SK-N-MC (cell line): Measurements from ENCODE around the gene DNAJC16.

Experiments used
- EZH2 ChIP-seq: fragments of 200-600 bp; sonication (generic); IDR thresholded peaks from one replicate; pipeline ENCODE4 v1.6.1; 2017; ENCODE audit warnings: antibody characterized with exemption
- FOXP2 ChIP-seq: optimal IDR thresholded peaks from 2 replicates; pipeline ENCODE3; 2011; ENCODE audit warnings: mild to moderate bottlenecking, moderate library complexity; ENCODE audit not compliant: insufficient read depth; ENCODE audit errors: extremely low read length, control extremely low read depth
- POLR2AphosphoS5 ChIP-seq: IDR thresholded peaks from 2 replicates; pipeline ENCODE4 v1.6.1; 2012; ENCODE audit warnings: mild to moderate bottlenecking, low read depth, low read length, borderline replicate concordance

DNA sequence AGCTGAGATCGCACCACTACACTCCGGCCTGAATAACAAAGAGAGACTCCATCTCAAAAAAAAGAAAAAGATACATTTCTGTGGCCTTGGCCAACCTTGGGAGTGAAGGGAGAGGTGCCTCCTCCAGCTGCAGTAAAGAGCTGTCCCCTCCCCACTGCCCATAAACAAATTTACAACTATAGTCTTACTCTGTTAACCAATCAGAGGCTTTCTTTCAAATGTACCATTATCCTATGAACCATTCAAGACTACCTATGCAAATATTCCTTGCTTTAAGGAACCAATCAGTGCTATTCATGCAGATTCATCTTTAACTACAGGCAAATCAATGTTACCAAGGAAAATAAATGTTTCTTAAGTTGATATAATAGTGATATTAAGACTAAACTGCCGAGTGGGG lies 49.7 kb upstream of the DNAJC16 start:
- TF ChIP-seq POLR2AphosphoS5 (no peak), EZH2 (no peak), FOXP2 (no peak)
